Naive thymus-derived CD4-positive, alpha-beta T cell (primary cell): Measurements from ENCODE around the gene CCDC85A. TPM values are rescaled to one million over a fixed set of nuclear protein-coding genes. Genes with fewer than 3 reads are reported as not detected.

Experiments
- ATAC-seq: fragments of 150-1000 bp; cut with Tn5 transposase; 2 replicates; pipeline ENCODE4 v1.10.0; 2021; ENCODE audit warnings: mild to moderate bottlenecking, moderate library complexity
- CTCF ChIA-PET: fragments of 350-600 bp; sonication (Branson Sonifier 250); formaldehyde crosslinking; loops from one replicate; lab custom pipeline; 2021; ENCODE audit warnings: antibody characterized with exemption; lab: Charles Lee
- POLR2A ChIA-PET: fragments of 350-600 bp; sonication (Branson Sonifier 250); formaldehyde crosslinking; loops from one replicate; lab custom pipeline; 2021; ENCODE audit warnings: antibody characterized with exemption, inconsistent platforms; lab: Charles Lee
- DNase-seq, 9 donors: peaks; one replicate each; pipeline versions ENCODE4 v3.0.0 to v3.0.0-alpha.2; 2020 to 2022; ENCODE audit warnings: mixed read lengths in 1 of 9
- H3K27ac ChIP-seq: one replicate; pipeline ENCODE4 v1.7.0; 2013; ENCODE audit warnings: mild to moderate bottlenecking, low read depth, low read length, moderate library complexity
- H3K27me3 ChIP-seq, 2 donors: one replicate each; pipeline ENCODE4 v1.7.0; 2013; ENCODE audit warnings: low read length in 2 of 2, mild to moderate bottlenecking in 2 of 2, moderate library complexity in 2 of 2; ENCODE audit not compliant: control insufficient read depth in 2 of 2, insufficient read depth in 2 of 2
- H3K36me3 ChIP-seq, 3 experiments: 1 replicate in 2 of 3; 2 replicates in 1 of 3; pipeline ENCODE4 v1.7.0; 2013; ENCODE audit warnings: low read length in 3 of 3, mild to moderate bottlenecking in 3 of 3, moderate library complexity in 1 of 3; ENCODE audit not compliant: insufficient read depth in 3 of 3, control insufficient read depth in 2 of 3
- H3K4me1 ChIP-seq, 2 donors: one replicate each; pipeline ENCODE4 v1.7.0; 2013; ENCODE audit warnings: low read length in 2 of 2, mild to moderate bottlenecking in 2 of 2, moderate library complexity in 1 of 2; ENCODE audit not compliant: control insufficient read depth in 2 of 2, insufficient read depth in 2 of 2
- H3K4me3 ChIP-seq: 2 replicates; pipeline ENCODE4 v1.7.0; 2013; ENCODE audit warnings: mild to moderate bottlenecking, low read length
- H3K9me3 ChIP-seq, 3 experiments: 1 replicate in 2 of 3; 2 replicates in 1 of 3; pipeline ENCODE4 v1.7.0; 2013; ENCODE audit warnings: low read length in 3 of 3; ENCODE audit not compliant: control insufficient read depth in 2 of 3
- H3K27ac Mint-ChIP-seq, 9 donors: one replicate each; pipeline ENCODE4 v1.8.0; 2020 to 2022; ENCODE audit warnings: mixed read lengths in 9 of 9, mild to moderate bottlenecking in 8 of 9, moderate library complexity in 5 of 9, inconsistent platforms in 2 of 9
- H3K27me3 Mint-ChIP-seq, 5 donors: one replicate each; pipeline ENCODE4 v1.8.0; 2021 to 2022; ENCODE audit warnings: mixed read lengths in 5 of 5, mild to moderate bottlenecking in 1 of 5
- H3K36me3 Mint-ChIP-seq, 5 donors: one replicate each; pipeline ENCODE4 v1.8.0; 2020 to 2022; ENCODE audit warnings: mixed read lengths in 5 of 5, mild to moderate bottlenecking in 3 of 5, inconsistent platforms in 1 of 5
- H3K4me1 Mint-ChIP-seq, 7 donors: one replicate each; pipeline ENCODE4 v1.8.0; 2020 to 2022; ENCODE audit warnings: mixed read lengths in 7 of 7, mild to moderate bottlenecking in 3 of 7, inconsistent platforms in 1 of 7
- H3K4me3 Mint-ChIP-seq, 10 donors: one replicate each; pipeline ENCODE4 v1.8.0; 2020 to 2022; ENCODE audit warnings: mild to moderate bottlenecking in 10 of 10, mixed read lengths in 10 of 10, moderate library complexity in 6 of 10, inconsistent platforms in 2 of 10
- H3K9me3 Mint-ChIP-seq, 11 donors: one replicate each; pipeline ENCODE4 v1.8.0; 2020 to 2022; ENCODE audit warnings: mixed read lengths in 11 of 11, mild to moderate bottlenecking in 4 of 11, inconsistent platforms in 1 of 11, moderate library complexity in 1 of 11
- intact Hi-C, 2 donors: fragments of 100-400 bp; cut with micrococcal nuclease; formaldehyde crosslinking; loops; one replicate each; pipeline ENCODE4 v1.15.1; 2023
- polyA plus RNA-seq, 2 donors: library from polyadenylated mRNA; unstranded; fragments of 300-500 nt; fragmentation: Illumina TruSeq; gene quantifications; one replicate each; pipeline ENCODE4 v1.2.3, GENCODE V29; 2021
- total RNA-seq, 6 experiments: library from RNA in 5 of 6; stranded (reverse) in 5 of 6; gene quantifications; 1 replicate in 5 of 6; 2 replicates in 1 of 6; pipeline ENCODE4 v1.2.3 and lab custom pipeline; 2021 to 2026

The CCDC85A gene
- total and polyA plus RNA-seq, 7 experiments from 2014 or later = not detected

DNA sequence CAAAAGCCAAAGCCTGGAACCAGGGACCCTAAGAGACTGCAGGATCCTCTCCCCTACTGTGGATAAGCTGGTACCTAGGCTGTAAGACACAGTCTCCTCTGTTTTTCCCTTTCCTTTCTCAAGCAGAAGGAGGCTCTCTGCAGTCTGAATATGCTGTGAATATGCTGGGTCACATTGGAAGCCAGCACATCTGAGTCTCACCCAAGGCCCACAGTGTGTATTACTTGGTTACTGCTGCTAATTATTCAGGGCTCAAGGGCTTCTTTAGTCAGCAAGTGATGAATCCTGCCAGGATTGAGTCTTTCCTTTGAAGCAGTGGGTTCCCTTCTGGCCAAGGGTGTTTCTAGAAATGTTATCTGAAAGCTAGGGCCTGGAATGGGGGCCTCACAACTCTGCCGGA, 60.7 kb downstream of the CCDC85A start:
- no peak for DNase-seq
- Histone ChIP-seq H3K4me3 (no peak overlapping the region), H3K27me3 (no peaks in the 10 kb centered on the region), H3K27ac (no peak overlapping the region), H3K36me3 (no peaks in the 10 kb centered on the region), H3K4me1 (no peaks in the 10 kb centered on the region), H3K9me3 (no peaks in the 10 kb centered on the region)
- no peaks in the 10 kb centered on the region for H3K4me1 Mint-ChIP-seq
- H3K36me3 Mint-ChIP-seq = no peaks in the 10 kb centered on the region
- intact Hi-C loops = no loop called here
- CTCF ChIA-PET = no interaction called here
- no peak for ATAC-seq
- H3K27me3 Mint-ChIP-seq = peaks cover 0 to 4% (median 0%) of the 10 kb centered on the region in 5 donors
- H3K9me3 Mint-ChIP-seq = peaks cover 0 to 45% (median 6%) of the 10 kb centered on the region in 11 donors
- POLR2A ChIA-PET = no interaction called here
- H3K4me3 Mint-ChIP-seq = no peak overlapping the region
- H3K27ac Mint-ChIP-seq = no peak overlapping the region

DNA sequence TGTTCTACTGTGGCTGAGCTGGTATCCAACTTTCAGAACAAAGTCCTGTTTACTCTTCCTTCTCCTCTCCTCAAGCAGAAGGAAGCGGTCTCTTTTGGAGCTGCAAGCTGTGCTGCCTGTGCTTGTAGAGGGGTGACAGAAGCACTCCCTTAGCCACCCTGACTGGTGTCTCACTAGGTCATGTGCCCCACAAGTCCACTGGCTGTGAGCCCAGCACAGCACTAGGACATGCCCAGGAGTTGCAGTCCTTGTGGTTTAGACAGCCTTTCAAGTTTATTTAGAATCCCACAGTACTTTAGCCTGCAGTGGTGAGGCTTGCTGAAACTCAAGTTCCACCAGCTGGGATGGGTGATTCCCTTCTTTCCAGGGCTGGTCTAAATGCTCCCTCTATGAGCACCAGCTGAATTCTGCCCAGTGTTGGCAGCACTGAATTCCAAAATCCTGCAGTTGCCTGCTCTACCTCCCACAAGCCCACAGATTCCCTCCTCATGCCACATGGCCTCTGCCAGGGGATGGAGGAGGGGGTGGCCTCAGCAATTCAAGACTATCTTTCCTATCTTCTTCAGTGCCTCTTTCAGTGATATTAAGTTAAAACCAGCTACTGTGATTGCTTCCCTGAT, 61.2 kb downstream of the CCDC85A start:
- Histone ChIP-seq H3K9me3 (no peaks in the 10 kb centered on the region), H3K4me1 (no peaks in the 10 kb centered on the region), H3K27me3 (no peaks in the 10 kb centered on the region), H3K27ac (no peak overlapping the region), H3K36me3 (no peaks in the 10 kb centered on the region), H3K4me3 (no peak overlapping the region)
- Mint-ChIP-seq H3K36me3 (no peaks in the 10 kb centered on the region), H3K27me3 (peaks cover 0 to 4% (median 0%) of the 10 kb centered on the region in 5 donors), H3K9me3 (peaks cover 0 to 43% (median 6%) of the 10 kb centered on the region in 11 donors), H3K4me3 (no peak overlapping the region), H3K27ac (no peak overlapping the region), H3K4me1 (no peaks in the 10 kb centered on the region)
- CTCF ChIA-PET = no interaction called here
- DNase-seq = no peak
- intact Hi-C loops = no loop called here
- POLR2A ChIA-PET = no interaction called here
- no peak for ATAC-seq

DNA sequence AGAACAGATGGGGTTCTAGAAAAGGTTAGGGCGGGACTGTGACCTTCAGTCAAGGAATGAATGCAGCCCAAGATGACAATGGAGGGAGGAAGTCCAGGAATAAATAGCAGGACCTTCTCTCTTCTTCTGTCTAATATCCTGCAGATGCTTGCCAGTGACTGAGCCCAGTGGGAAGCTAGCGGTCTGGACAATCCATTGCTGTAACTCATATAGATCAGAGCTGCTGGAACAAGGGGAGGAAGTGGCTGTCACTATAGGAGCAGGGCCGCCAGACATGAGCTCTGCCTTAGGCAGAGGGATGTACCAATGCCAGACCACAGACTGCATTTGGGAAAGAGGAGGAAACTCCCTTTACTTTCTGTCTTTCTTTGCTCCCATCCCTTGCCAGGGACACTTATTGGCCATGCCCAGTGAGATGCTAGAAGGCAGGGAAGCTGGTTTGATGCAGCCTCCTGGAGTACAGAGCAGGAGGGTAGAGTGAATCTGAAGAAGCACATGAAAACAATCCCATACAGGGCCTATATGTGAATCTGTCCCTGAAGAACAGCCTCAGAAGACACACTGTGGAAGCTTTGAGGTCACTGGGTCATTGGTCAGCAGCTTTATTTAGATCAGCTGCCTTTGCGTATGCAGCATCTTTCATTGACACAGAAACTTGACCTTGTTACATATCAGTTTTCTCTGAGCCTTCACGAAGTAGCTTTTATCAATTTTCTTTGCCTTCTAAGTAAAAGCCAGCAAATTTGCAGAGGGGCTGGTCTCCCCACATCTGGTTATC, 65.4 kb downstream of the CCDC85A start:
- Mint-ChIP-seq H3K27ac (no peak overlapping the region), H3K4me3 (no peak overlapping the region), H3K9me3 (peaks cover 0 to 8% (median 2%) of the 10 kb centered on the region in 11 donors), H3K4me1 (no peaks in the 10 kb centered on the region), H3K27me3 (peaks cover 0 to 4% (median 0%) of the 10 kb centered on the region in 5 donors), H3K36me3 (no peaks in the 10 kb centered on the region)
- Histone ChIP-seq H3K4me3 (no peak overlapping the region), H3K36me3 (no peaks in the 10 kb centered on the region), H3K9me3 (no peaks in the 10 kb centered on the region), H3K27me3 (no peaks in the 10 kb centered on the region), H3K4me1 (no peaks in the 10 kb centered on the region), H3K27ac (no peak overlapping the region)
- DNase-seq (no peak), ATAC-seq (no peak)
- CTCF ChIA-PET = no interaction called here
- intact Hi-C loops = no loop called here
- POLR2A ChIA-PET = no interaction called here

DNA sequence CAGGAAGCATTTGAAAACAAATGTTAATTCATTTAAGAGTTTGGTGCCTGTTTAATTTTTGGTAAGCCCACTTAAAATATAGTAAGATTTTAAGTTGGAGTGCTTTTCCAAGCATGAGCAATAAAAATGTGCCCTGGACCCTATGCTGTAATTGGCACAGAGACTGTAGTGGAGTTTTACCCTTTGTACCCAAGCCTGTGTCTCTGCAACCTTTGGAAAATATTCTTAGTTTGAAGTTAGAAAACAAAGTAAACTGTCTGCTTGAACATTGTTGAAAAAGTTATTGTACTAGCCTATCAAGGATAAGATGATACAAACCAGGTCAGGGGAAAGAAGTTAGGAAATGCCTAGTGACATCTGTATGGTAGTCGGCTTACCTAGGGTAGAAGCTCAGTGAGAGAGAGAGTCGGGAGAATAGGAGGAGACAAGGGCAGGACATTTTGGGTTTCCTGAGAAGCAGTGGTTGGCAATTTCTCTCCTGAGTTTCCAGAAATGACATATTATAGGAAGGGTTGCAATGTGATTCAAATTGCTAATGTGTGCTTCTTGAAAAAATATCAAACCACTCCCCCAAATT, 66.5 kb downstream of the CCDC85A start:
- ChIA-PET CTCF (no interaction called here), POLR2A (no interaction called here)
- Histone ChIP-seq H3K27ac (no peak overlapping the region), H3K4me3 (no peak overlapping the region), H3K4me1 (no peaks in the 10 kb centered on the region), H3K36me3 (no peaks in the 10 kb centered on the region), H3K27me3 (no peaks in the 10 kb centered on the region), H3K9me3 (no peaks in the 10 kb centered on the region)
- DNase-seq = no peak
- peaks cover 0 to 4% (median 0%) of the 10 kb centered on the region in 5 donors for H3K27me3 Mint-ChIP-seq
- H3K9me3 Mint-ChIP-seq = peaks cover 0 to 12% (median 2%) of the 10 kb centered on the region in 11 donors
- H3K4me1 Mint-ChIP-seq = no peaks in the 10 kb centered on the region
- intact Hi-C loops = no loop called here
- no peak overlapping the region for H3K27ac Mint-ChIP-seq
- no peak for ATAC-seq
- no peaks in the 10 kb centered on the region for H3K36me3 Mint-ChIP-seq
- no peak overlapping the region for H3K4me3 Mint-ChIP-seq

DNA sequence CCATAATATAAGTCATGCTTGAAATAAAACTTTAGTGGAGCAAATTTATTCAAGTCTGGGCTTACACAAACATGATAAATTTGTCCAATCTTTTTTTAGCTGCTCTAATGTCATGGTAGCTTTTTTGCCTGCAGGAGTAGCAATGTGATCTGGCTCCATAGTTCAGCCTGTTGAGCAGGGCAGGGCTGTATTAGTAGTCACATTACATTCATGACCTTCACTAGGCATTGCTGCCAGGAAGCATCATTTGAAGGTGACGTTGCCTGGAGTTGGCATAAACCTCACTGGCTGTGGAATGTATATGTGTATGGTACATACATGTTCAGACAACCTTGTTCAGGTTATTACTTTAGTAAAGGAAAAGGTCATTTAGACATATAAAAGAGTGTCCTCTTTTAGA, 76.6 kb downstream of the CCDC85A start:
- ChIA-PET POLR2A (no interaction called here), CTCF (no interaction called here)
- ATAC-seq (no peak), DNase-seq (no peak)
- Mint-ChIP-seq H3K27ac (no peak overlapping the region), H3K4me3 (no peak overlapping the region), H3K36me3 (no peaks in the 10 kb centered on the region), H3K27me3 (peaks cover 0 to 4% (median 0%) of the 10 kb centered on the region in 5 donors), H3K4me1 (no peaks in the 10 kb centered on the region), H3K9me3 (peaks cover 0 to 9% (median 4%) of the 10 kb centered on the region in 11 donors)
- Histone ChIP-seq H3K36me3 (no peaks in the 10 kb centered on the region), H3K9me3 (no peaks in the 10 kb centered on the region), H3K27me3 (no peaks in the 10 kb centered on the region), H3K4me1 (no peaks in the 10 kb centered on the region), H3K4me3 (no peak overlapping the region), H3K27ac (no peak overlapping the region)
- intact Hi-C loops = no loop called here

DNA sequence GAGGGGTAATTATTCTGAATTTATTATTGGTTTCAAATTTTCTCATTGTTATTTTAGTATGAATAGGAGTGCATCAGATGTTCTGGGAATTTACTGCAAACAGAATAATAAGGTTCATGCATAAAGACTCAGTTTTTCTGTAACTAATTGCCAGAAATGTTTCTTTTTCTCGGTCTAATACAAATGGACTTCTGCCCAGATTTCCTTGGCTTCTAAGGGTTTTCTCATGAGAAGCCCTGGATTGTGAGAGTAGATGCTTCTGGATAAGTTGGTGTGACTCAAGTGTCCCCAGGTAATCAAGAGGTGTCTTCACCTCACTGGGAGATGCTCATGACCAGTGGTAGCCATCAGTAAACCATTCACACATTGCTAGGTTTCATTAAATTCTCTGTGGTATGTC, 78.5 kb downstream of the CCDC85A start:
- Histone ChIP-seq H3K36me3 (no peaks in the 10 kb centered on the region), H3K27me3 (no peaks in the 10 kb centered on the region), H3K27ac (no peak overlapping the region), H3K4me3 (no peak overlapping the region), H3K4me1 (no peaks in the 10 kb centered on the region), H3K9me3 (no peaks in the 10 kb centered on the region)
- DNase-seq = no peak
- no peak overlapping the region for H3K27ac Mint-ChIP-seq
- no peak overlapping the region for H3K4me3 Mint-ChIP-seq
- peaks cover 0 to 9% (median 0%) of the 10 kb centered on the region in 11 donors for H3K9me3 Mint-ChIP-seq
- ChIA-PET POLR2A (no interaction called here), CTCF (no interaction called here)
- no peaks in the 10 kb centered on the region for H3K4me1 Mint-ChIP-seq
- no peak for ATAC-seq
- intact Hi-C loops = no loop called here
- no peaks in the 10 kb centered on the region for H3K27me3 Mint-ChIP-seq
- H3K36me3 Mint-ChIP-seq = no peaks in the 10 kb centered on the region
